ENCODE data around the gene SSB.
"Not testable (repeated sequence)": the region's sequence is repeated elsewhere in the genome, so short reads cannot be mapped to it uniquely, and the experiment has no call there.

The SSB gene

DNA sequence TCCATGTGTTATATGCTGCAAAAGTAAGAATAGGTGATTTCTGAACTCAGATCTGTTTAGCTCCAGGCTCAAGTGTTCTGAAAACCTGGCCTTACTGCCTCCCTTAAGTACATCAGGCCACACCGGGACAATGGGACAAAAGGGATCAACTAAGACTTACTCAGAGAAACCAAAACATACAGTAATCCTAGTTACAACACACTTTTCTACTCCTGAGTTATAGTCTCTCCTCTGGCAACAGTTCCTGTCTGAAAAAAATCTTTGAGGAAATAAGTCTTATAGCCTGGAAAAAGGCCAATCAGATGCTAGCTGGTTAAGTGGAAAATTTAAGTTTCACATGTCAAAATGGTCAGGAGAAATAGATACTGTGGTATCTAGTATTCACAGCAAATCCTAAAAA, 20.4 kb downstream of the SSB start:
- no peaks in the 10 kb centered on the region for H4K20me1 ChIP-seq (ENCODE audit: insufficient read depth, low read length)
- no peak overlapping the region for H3K4me2 ChIP-seq (ENCODE audit: low read length)
- peaks cover 77% of the 10 kb centered on the region for H3K36me3 ChIP-seq (ENCODE audit: insufficient read depth, low read length)
- H3K27ac ChIP-seq (ENCODE audit: low read depth, low read length, poor library complexity, severe bottlenecking): no peak overlapping the region
- H3K9me2 ChIP-seq (ENCODE audit: low read depth, low read length): no peaks in the 10 kb centered on the region
- no peak overlapping the region for H3K9ac ChIP-seq (ENCODE audit: low read length)
- 0 out of 2 replicates have a peak, but pooled peaks cover 2% of the 10 kb centered on the region for H3F3A ChIP-seq (ENCODE audit: insufficient read depth, low read length)
- peaks cover 26% of the 10 kb centered on the region for H3K79me2 ChIP-seq (ENCODE audit: insufficient read depth, low read length)
- H3K4me1 ChIP-seq (ENCODE audit: insufficient read depth, low read length, severe bottlenecking): peaks cover 24% of the 10 kb centered on the region
- H2AFZ ChIP-seq (ENCODE audit: low read length): no peak overlapping the region
- TF ChIP-seq, protein P1, sequence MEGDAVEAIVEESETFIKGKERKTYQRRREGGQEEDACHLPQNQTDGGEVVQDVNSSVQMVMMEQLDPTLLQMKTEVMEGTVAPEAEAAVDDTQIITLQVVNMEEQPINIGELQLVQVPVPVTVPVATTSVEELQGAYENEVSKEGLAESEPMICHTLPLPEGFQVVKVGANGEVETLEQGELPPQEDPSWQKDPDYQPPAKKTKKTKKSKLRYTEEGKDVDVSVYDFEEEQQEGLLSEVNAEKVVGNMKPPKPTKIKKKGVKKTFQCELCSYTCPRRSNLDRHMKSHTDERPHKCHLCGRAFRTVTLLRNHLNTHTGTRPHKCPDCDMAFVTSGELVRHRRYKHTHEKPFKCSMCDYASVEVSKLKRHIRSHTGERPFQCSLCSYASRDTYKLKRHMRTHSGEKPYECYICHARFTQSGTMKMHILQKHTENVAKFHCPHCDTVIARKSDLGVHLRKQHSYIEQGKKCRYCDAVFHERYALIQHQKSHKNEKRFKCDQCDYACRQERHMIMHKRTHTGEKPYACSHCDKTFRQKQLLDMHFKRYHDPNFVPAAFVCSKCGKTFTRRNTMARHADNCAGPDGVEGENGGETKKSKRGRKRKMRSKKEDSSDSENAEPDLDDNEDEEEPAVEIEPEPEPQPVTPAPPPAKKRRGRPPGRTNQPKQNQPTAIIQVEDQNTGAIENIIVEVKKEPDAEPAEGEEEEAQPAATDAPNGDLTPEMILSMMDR (IDR thresholded peaks at IDR 0.05; ENCODE audit: low read length): no peak
- no peak for TF ChIP-seq EZH2 (IDR thresholded peaks at IDR 0.05; ENCODE audit: borderline replicate concordance, low read length)
- H3K4me3 ChIP-seq (ENCODE audit: low read depth, low read length, poor library complexity, severe bottlenecking): no peak overlapping the region
- H3K27me3 ChIP-seq (ENCODE audit: insufficient read depth, low read length): no peaks in the 10 kb centered on the region
- H3K9me3 ChIP-seq (ENCODE audit: low read length): 0 out of 2 replicates have a peak, but pooled peaks cover 3% of the 10 kb centered on the region

DNA sequence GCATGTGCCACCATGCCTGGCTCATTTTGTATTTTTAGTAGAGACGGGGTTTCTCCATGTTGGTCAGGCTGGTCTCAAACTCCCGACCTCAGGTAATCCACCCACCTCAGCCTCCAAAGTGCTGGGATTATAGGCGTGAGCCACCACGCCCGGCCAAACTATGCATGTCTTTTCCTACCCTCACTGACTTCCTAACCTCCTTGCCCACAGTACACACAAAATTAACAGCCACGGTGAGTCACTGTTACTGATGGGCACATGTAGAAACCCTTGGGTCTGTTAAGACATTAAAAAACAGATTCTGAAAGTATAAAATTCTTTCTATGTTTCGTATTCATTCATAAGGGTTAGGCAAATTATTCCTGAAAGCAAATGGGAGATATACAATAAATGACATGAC, 21.4 kb downstream of the SSB start:
- not testable (repeated sequence) for H2AFZ ChIP-seq (ENCODE audit: low read length); H3K9me3 ChIP-seq (ENCODE audit: low read length); H3K9ac ChIP-seq (ENCODE audit: low read length); H3K4me3 ChIP-seq (ENCODE audit: low read depth, low read length, poor library complexity, severe bottlenecking); H4K20me1 ChIP-seq (ENCODE audit: insufficient read depth, low read length); H3K27me3 ChIP-seq (ENCODE audit: insufficient read depth, low read length); H3K27ac ChIP-seq (ENCODE audit: low read depth, low read length, poor library complexity, severe bottlenecking); H3K4me2 ChIP-seq (ENCODE audit: low read length); H3K9me2 ChIP-seq (ENCODE audit: low read depth, low read length); H3F3A ChIP-seq (ENCODE audit: insufficient read depth, low read length)
- peaks cover 27% of the 10 kb centered on the region for H3K4me1 ChIP-seq (ENCODE audit: insufficient read depth, low read length, severe bottlenecking)
- H3K36me3 ChIP-seq (ENCODE audit: insufficient read depth, low read length): peaks cover 68% of the 10 kb centered on the region
- H3K79me2 ChIP-seq (ENCODE audit: insufficient read depth, low read length): peaks cover 30% of the 10 kb centered on the region

DNA sequence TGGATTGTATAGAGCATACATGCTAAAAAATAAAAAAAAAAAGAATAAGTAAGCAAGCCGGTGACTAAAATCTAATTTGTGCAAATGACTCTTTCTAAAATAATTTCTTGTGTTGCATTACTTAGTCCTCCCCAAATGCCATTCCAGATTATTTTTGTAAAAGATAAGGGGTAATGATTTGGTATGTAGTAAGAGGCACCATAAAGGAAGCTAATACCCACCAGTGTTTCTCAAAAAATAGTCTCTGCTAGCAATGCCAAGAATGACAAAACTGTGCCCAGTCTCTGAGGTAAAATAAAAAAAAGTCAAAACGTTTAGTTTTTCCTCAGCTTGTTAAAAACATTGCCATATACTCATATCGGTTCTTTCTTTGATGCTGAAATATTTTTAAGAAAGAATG, 23.4 kb downstream of the SSB start:
- Histone ChIP-seq H4K20me1 (ENCODE audit: insufficient read depth, low read length) (no peaks in the 10 kb centered on the region), H3K4me1 (ENCODE audit: insufficient read depth, low read length, severe bottlenecking) (peaks cover 37% of the 10 kb centered on the region), H3K36me3 (ENCODE audit: insufficient read depth, low read length) (peaks cover 49% of the 10 kb centered on the region), H3K4me2 (ENCODE audit: low read length) (0 out of 2 replicates have a peak overlapping the region, but pooled peaks have one; percentile 97), H3K27ac (ENCODE audit: low read depth, low read length, poor library complexity, severe bottlenecking) (no peak overlapping the region), H2AFZ (ENCODE audit: low read length) (no peak overlapping the region), H3K4me3 (ENCODE audit: low read depth, low read length, poor library complexity, severe bottlenecking) (peak overlapping the region; percentile 80), H3K79me2 (ENCODE audit: insufficient read depth, low read length) (peaks cover 30% of the 10 kb centered on the region), H3K9ac (ENCODE audit: low read length) (no peak overlapping the region), H3F3A (ENCODE audit: insufficient read depth, low read length) (0 out of 2 replicates have a peak, but pooled peaks cover 2% of the 10 kb centered on the region), H3K27me3 (ENCODE audit: insufficient read depth, low read length) (no peaks in the 10 kb centered on the region), H3K9me3 (ENCODE audit: low read length) (no peaks in the 10 kb centered on the region), H3K9me2 (ENCODE audit: low read depth, low read length) (no peaks in the 10 kb centered on the region)
- TF ChIP-seq, protein P1 (IDR thresholded peaks at IDR 0.05; ENCODE audit: low read length): no peak
- TF ChIP-seq EZH2 (IDR thresholded peaks at IDR 0.05; ENCODE audit: borderline replicate concordance, low read length): no peak

DNA sequence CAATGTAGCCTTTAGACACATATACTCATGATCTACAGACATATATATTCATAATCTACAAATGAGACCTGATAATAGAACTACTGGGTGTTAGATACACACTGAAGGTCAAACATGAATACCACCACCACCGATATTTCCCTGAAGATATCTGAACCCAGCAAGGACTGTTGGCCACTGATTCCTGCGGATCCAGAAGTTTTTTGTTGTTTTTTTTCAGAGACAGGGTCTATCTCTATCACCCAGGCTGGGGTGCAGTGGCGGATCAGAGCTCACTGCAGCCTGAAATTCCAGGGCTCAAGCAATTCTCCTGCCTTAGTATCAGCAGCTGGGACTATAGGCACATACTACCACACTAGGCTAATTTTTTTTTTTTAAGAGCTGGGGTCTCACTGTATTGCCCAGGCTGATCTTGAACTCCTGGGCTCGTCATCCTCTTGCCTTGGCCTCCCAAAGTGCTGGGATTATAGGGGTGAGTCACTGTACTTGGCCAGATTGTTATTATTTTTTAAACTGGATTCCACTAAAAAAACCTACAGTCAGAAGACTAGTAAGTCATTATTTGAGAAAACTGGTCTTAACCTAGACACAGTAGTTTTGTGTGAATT, 24.2 kb downstream of the SSB start:
- Histone ChIP-seq H3K9ac (ENCODE audit: low read length) (peak overlapping the region; percentile 11; the same call in 1 of the 2 replicates), H2AFZ (ENCODE audit: low read length) (no peak overlapping the region), H3K27me3 (ENCODE audit: insufficient read depth, low read length) (no peaks in the 10 kb centered on the region), H3K79me2 (ENCODE audit: insufficient read depth, low read length) (peaks cover 31% of the 10 kb centered on the region), H3K4me3 (ENCODE audit: low read depth, low read length, poor library complexity, severe bottlenecking) (peak overlapping the region; percentile 80), H3K9me2 (ENCODE audit: low read depth, low read length) (no peaks in the 10 kb centered on the region), H3K4me2 (ENCODE audit: low read length) (peak overlapping the region; percentile 97), H3K9me3 (ENCODE audit: low read length) (no peaks in the 10 kb centered on the region), H3K27ac (ENCODE audit: low read depth, low read length, poor library complexity, severe bottlenecking) (no peak overlapping the region), H3F3A (ENCODE audit: insufficient read depth, low read length) (0 out of 2 replicates have a peak, but pooled peaks cover 2% of the 10 kb centered on the region), H3K36me3 (ENCODE audit: insufficient read depth, low read length) (peaks cover 40% of the 10 kb centered on the region), H4K20me1 (ENCODE audit: insufficient read depth, low read length) (no peaks in the 10 kb centered on the region), H3K4me1 (ENCODE audit: insufficient read depth, low read length, severe bottlenecking) (peaks cover 38% of the 10 kb centered on the region)
- TF ChIP-seq, protein P1 (IDR thresholded peaks at IDR 0.05; ENCODE audit: low read length): no peak
